Upper lobe of left lung (tissue), 6 donors: Measurements from ENCODE around the gene ACAA2. TPM values are rescaled to one million over a fixed set of nuclear protein-coding genes. Genes with fewer than 3 reads are reported as not detected.
A peak's percentile ranks its signal among the peaks of the same experiment; 100 is the strongest.

Experiments used
- ATAC-seq, 2 donors: fragments of 200-7000 bp; cut with Tn5 transposase; one replicate each; pipeline ENCODE4 v1.9.1; 2022; ENCODE audit warnings: mild to moderate bottlenecking in 2 of 2, moderate library complexity in 2 of 2; ENCODE audit not compliant: low FRiP score in 2 of 2
- DNase-seq, 2 donors: peaks; one replicate each; pipeline ENCODE4 v3.0.0-alpha.2; 2019 to 2020
- H3K27ac ChIP-seq, 4 donors: fragments of 200-600 bp; sonication (generic); one replicate each; pipeline ENCODE4 v1.5.1; 2016 to 2019
- H3K27me3 ChIP-seq, 4 donors: fragments of 200-600 bp; sonication (generic); one replicate each; pipeline ENCODE4 v1.5.1; 2017 to 2019
- H3K36me3 ChIP-seq, 4 donors: fragments of 200-600 bp; sonication (generic); one replicate each; pipeline ENCODE4 v1.5.1; 2016 to 2019
- H3K4me1 ChIP-seq, 4 donors: fragments of 200-600 bp; sonication (generic); one replicate each; pipeline ENCODE4 v1.5.1; 2018 to 2019
- H3K4me3 ChIP-seq, 4 donors: fragments of 200-600 bp; sonication (generic); one replicate each; pipeline ENCODE4 v1.5.1; 2017 to 2019; ENCODE audit warnings: mild to moderate bottlenecking in 2 of 4, moderate library complexity in 1 of 4
- H3K9me3 ChIP-seq, 4 donors: fragments of 200-600 bp; sonication (generic); one replicate each; pipeline ENCODE4 v1.5.1; 2018 to 2019
- EP300 ChIP-seq, 4 donors: sonication (generic); formaldehyde crosslinking; IDR thresholded peaks; one replicate each; pipeline ENCODE4 v1.5.1; 2017; ENCODE audit warnings: antibody characterized with exemption in 4 of 4, control low read depth in 2 of 4
- POLR2A ChIP-seq, 4 donors: fragments of 450-650 bp; IDR thresholded peaks; one replicate each; pipeline ENCODE4 v1.5.1; 2016 to 2017; ENCODE audit warnings: antibody characterized with exemption in 4 of 4, mild to moderate bottlenecking in 2 of 4
- POLR2AphosphoS5 ChIP-seq, 2 donors: sonication (generic); formaldehyde crosslinking; IDR thresholded peaks; one replicate each; pipeline ENCODE4 v1.5.1; 2017; ENCODE audit warnings: antibody characterized with exemption in 2 of 2
- WGBS, 2 donors: methylation state at CpG; one replicate each; pipeline ENCODE4 v1.1.5; 2017 to 2018; 5-methylcytosine and 5-hydroxymethylcytosine counted together
- total RNA-seq, 6 donors: library from RNA; depleted of rRNA in 4 of 6; stranded (reverse); fragments of >200 nt in 4 of 6; gene quantifications; one replicate each; pipeline versions ENCODE4 v1.1.0 to v1.2.1, GENCODE V29; 2016 to 2021
- TF ChIP-seq, protein P1 (sequence below), 6 experiments: fragments of 450-650 bp in 4 of 6; fragments of 200-600 bp in 2 of 6; sonication (generic) in 2 of 6; IDR thresholded peaks; one replicate each; pipeline ENCODE4 v1.5.1; 2016 to 2019; ENCODE audit warnings: antibody characterized with exemption in 6 of 6
- donor health status: DM: no; HTN: no; CAD: no; lungs with moderate emphysema.
- donor health status: DM: no; HTN: yes; CAD: no; lungs with severe emphysema.

ACAA2 gene, protein sequence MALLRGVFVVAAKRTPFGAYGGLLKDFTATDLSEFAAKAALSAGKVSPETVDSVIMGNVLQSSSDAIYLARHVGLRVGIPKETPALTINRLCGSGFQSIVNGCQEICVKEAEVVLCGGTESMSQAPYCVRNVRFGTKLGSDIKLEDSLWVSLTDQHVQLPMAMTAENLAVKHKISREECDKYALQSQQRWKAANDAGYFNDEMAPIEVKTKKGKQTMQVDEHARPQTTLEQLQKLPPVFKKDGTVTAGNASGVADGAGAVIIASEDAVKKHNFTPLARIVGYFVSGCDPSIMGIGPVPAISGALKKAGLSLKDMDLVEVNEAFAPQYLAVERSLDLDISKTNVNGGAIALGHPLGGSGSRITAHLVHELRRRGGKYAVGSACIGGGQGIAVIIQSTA
- total RNA-seq = 10 to 100 TPM; 23.7 to 93.9 (median 69.8) TPM

DNA sequence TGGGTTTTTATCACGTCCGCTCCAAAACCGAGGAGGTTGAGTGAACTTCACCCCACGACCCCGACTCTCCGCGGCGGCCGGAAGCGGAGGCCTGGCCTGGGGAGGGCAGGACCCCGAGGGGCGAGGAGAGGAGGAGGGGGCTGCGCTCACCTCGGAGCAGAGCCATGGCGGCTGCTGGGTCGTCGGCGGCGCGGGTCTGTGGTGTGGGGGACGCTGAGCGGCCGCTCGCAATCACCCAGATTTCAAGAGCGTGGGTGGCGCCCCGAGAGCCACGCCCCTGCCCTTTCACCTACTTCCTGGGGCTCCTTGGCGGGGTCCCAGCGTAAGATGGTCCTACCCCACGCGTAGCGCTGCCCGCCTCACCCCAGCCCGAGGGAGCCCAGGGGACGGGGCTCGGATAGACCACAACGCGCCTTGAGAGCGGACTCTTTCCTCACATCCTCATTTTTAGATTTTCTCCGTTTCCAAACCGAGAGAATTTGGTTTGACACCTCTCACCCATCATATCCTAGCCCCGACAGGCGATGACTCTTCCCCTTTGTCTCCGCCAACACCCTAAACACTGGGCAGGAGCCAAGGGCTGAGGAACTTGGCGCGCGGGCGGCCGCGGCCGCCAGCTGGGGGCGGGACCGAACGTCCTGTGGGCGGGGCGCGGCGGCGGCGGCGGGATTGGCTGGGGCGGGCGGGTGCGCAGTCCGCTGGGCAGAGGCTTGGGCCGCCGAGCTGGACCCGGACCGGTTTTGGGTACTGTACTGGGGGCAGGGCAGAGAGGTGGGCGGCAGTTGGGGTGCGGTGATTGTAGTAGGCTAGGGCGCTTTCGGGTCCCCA is at the start of gene ACAA2:
Gene ACAA2, minus strand, starts transcription at position 215 of the 828 bp plus-strand sequence. Its CDS starts 49 bp downstream, at position 166.
- 0% methylated on average over 30 to 34 of the region's 74 CpGs for WGBS, 2 donors
- H3K27me3 ChIP-seq = no peaks in the 10 kb centered on the region
- peak within 1 kb of the TSS; percentile 97 to 100 (median 97) for H3K27ac ChIP-seq
- no peaks in the 10 kb centered on the region for H3K36me3 ChIP-seq
- ATAC-seq (peak; percentile 95 to 97), DNase-seq (peak; percentile 87 to 98)
- peaks cover 13 to 27% (median 22%) of the 10 kb centered on the region in 4 donors for H3K4me1 ChIP-seq
- H3K4me3 ChIP-seq = peak within 1 kb of the TSS; percentile 55 to 85 (median 72)
- H3K9me3 ChIP-seq = peaks cover 0 to 8% (median 3%) of the 10 kb centered on the region in 4 donors
- TF ChIP-seq POLR2AphosphoS5 (IDR thresholded peaks at IDR 0.05) = peak; percentile 61 to 75
- TF ChIP-seq, protein P1, sequence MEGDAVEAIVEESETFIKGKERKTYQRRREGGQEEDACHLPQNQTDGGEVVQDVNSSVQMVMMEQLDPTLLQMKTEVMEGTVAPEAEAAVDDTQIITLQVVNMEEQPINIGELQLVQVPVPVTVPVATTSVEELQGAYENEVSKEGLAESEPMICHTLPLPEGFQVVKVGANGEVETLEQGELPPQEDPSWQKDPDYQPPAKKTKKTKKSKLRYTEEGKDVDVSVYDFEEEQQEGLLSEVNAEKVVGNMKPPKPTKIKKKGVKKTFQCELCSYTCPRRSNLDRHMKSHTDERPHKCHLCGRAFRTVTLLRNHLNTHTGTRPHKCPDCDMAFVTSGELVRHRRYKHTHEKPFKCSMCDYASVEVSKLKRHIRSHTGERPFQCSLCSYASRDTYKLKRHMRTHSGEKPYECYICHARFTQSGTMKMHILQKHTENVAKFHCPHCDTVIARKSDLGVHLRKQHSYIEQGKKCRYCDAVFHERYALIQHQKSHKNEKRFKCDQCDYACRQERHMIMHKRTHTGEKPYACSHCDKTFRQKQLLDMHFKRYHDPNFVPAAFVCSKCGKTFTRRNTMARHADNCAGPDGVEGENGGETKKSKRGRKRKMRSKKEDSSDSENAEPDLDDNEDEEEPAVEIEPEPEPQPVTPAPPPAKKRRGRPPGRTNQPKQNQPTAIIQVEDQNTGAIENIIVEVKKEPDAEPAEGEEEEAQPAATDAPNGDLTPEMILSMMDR (IDR thresholded peaks at IDR 0.05) = peak in 2 of 6 experiments; percentile 3 to 13
- TF ChIP-seq EP300 (IDR thresholded peaks at IDR 0.05) = no peak
- peak in 3 of 4 donors; percentile 12 to 75 (median 57) for TF ChIP-seq POLR2A (IDR thresholded peaks at IDR 0.05)

DNA sequence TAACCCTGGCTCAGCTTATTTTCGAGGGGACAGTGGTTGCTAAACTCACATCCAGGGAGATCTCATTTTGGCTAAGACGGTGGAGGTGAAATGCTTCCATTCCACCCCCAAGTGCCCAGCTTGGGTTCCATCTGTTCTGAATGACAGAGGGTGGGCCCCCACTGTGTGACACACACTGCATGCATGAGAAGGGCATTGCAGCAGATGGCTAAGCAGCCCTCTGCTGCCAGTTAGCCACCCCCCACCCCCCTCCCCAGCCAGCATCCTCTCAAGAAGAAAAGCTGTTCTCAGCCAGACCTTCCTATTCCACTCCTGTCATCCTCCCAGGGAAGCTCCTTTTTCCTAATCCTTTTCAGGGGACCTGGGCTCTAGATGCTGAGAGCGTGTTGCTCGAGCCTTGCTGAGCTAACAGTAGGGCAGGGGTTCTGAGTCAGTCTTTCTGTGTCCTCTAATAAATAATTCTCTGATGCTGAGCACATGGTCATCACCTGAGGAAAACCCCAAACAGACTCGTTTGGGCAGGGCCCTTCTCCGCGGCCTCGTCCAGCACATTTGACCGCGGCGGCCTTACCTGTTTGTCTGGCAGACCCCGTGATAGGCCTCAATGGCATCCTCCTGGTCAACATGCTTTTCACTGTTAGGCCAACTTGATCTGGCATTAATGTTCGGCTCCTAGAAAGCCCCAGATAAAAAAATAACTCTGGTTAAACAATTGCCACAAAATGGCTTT is 49.5 kb upstream of the ACAA2 start:
- no peaks in the 10 kb centered on the region for H3K27me3 ChIP-seq
- 88 to 91% methylated on average over 11 to 13 of the region's 13 CpGs for WGBS, 2 donors
- no peak for ATAC-seq
- no peak for DNase-seq
- H3K4me3 ChIP-seq = no peak overlapping the region
- peaks cover 0 to 12% (median 3%) of the 10 kb centered on the region in 4 donors for H3K4me1 ChIP-seq
- H3K36me3 ChIP-seq = no peaks in the 10 kb centered on the region
- H3K27ac ChIP-seq = no peak overlapping the region
- no peak for TF ChIP-seq POLR2A (IDR thresholded peaks at IDR 0.05)
- no peak for TF ChIP-seq POLR2AphosphoS5 (IDR thresholded peaks at IDR 0.05)
- TF ChIP-seq, protein P1 (IDR thresholded peaks at IDR 0.05) = no peak
- no peak for TF ChIP-seq EP300 (IDR thresholded peaks at IDR 0.05)
- no peaks in the 10 kb centered on the region for H3K9me3 ChIP-seq

DNA sequence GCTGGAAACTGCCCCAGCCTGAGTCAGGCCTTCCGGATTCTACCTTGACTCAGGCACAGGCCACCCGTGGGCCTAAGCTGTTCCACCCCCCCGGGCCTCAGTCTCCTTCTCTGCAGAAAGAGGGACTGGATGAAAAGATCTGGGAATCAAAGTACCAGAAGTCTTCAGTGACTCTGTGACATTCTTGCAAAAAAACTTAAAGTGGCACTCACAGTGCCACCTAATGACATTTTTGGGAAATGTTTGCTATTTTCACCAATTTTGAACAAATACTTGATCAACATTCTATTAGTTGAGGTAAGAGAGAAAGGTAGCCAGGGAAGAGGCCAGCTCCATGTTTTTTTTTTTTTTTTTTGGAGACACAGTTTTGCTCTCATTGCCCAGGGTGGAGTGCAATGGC is 48.3 kb upstream of the ACAA2 start:
- ATAC-seq (no peak), DNase-seq (no peak)
- Histone ChIP-seq H3K9me3 (no peaks in the 10 kb centered on the region), H3K27me3 (no peaks in the 10 kb centered on the region), H3K36me3 (no peaks in the 10 kb centered on the region), H3K4me1 (peaks cover 0 to 12% (median 3%) of the 10 kb centered on the region in 4 donors), H3K4me3 (no peak overlapping the region), H3K27ac (no peak overlapping the region)
- 58 to 76% methylated on average over 3 of the region's 3 CpGs for WGBS, 2 donors
- TF ChIP-seq, protein P1 (IDR thresholded peaks at IDR 0.05) = no peak
- TF ChIP-seq POLR2A (IDR thresholded peaks at IDR 0.05) = no peak
- TF ChIP-seq POLR2AphosphoS5 (IDR thresholded peaks at IDR 0.05) = no peak
- TF ChIP-seq EP300 (IDR thresholded peaks at IDR 0.05) = no peak

DNA sequence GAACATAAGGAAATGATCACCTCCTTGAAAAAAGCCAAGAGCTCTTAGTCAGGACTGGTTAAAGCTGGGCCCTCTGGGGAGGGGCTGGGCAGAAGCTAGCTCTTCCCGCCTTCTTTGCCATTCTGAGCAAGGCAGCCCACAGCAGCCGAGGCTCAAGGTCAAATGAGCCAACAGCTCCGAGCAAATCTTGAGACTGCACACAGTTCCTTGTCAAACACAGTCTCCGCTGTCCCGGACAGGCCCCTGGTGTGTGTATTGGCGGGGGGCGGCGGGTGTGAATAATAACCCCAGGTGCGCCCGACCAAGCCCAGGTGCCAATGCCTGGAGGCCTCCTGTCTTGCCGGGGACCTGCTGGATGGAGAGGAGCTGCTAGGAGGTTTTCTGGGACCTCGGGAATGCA is 46.4 kb upstream of the ACAA2 start:
- Histone ChIP-seq H3K27ac (peak overlapping the region in 3 of 4 donors; percentile 62 to 68 (median 62)), H3K4me1 (peaks cover 0 to 12% (median 3%) of the 10 kb centered on the region in 4 donors), H3K9me3 (no peaks in the 10 kb centered on the region), H3K27me3 (no peaks in the 10 kb centered on the region), H3K36me3 (no peaks in the 10 kb centered on the region), H3K4me3 (no peak overlapping the region)
- ATAC-seq = no peak
- TF ChIP-seq POLR2A (IDR thresholded peaks at IDR 0.05) = no peak
- no peak for TF ChIP-seq EP300 (IDR thresholded peaks at IDR 0.05)
- no peak for TF ChIP-seq POLR2AphosphoS5 (IDR thresholded peaks at IDR 0.05)
- TF ChIP-seq, protein P1 (IDR thresholded peaks at IDR 0.05) = no peak
- DNase-seq = no peak
- 84 to 87% methylated on average over 11 to 12 of the region's 12 CpGs for WGBS, 2 donors
